IPS-18a (cell line): ENCODE results near the gene TSPAN1.

ENCODE experiments used
- H3K27ac ChIP-seq: one replicate; pipeline ENCODE4 v1.5.1; 2013; ENCODE audit warnings: low read length
- H3K27me3 ChIP-seq: one replicate; pipeline ENCODE4 v1.6.1; 2013; ENCODE audit warnings: mild to moderate bottlenecking, low read length; ENCODE audit not compliant: control insufficient read depth, insufficient read depth
- H3K36me3 ChIP-seq: one replicate; pipeline ENCODE4 v1.6.1; 2013; ENCODE audit warnings: low read depth, low read length; ENCODE audit not compliant: control insufficient read depth
- H3K4me1 ChIP-seq: one replicate; pipeline ENCODE4 v1.6.1; 2013; ENCODE audit warnings: low read depth, low read length; ENCODE audit not compliant: control insufficient read depth
- H3K4me3 ChIP-seq: one replicate; pipeline ENCODE4 v1.5.1; 2013; ENCODE audit warnings: low read length
- H3K9ac ChIP-seq: one replicate; pipeline ENCODE4 v1.6.1; 2013; ENCODE audit warnings: mild to moderate bottlenecking, low read length, moderate library complexity
- H3K9me3 ChIP-seq: one replicate; pipeline ENCODE4 v1.6.1; 2013; ENCODE audit warnings: low read depth, low read length; ENCODE audit not compliant: control insufficient read depth

The TSPAN1 gene

DNA sequence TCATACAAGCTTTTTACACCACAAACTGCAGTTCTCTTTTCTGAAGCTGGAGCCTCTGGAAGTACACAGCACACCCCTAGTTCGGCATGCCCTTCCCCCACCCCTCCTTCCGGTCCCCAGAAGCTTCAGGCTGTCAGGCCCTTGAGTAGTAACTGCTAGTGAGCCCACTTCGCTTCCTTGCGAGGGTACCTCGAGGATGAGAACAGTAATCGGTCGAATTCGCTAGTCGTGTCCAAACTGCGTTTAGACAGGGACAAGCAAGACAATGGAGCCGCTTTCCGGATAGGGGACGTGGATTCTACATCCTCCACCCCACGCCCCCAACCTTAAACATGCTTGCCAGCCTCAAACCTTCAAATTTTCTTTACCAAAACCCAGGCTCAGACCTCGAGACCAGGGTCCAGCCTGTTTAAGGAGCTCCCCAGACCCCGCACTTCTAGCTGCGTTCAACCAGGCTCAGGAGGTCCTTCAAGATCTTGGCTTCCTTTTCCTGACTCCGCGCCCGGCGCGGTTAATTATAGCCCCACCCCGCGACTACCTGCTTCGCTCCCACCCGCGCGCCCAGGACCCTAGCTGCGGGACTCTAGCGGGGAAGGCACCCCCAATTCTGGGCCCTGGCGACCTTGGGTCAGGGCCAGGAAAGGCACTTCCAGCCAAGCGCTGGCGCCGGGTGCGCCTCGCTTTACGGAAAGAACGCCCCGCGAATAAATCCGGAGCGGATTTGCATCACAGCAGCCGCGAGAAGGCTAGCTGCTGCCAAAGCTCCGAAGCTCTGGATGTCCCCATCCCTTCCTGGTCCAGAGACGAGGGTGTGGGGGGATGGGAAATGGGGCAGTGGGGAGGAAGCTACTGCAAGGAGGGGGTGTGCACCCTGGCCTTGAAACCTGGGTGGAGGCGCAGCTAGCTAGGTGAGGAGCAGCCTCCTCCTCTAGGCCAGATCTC is 8.1 kb upstream of the TSPAN1 start:
- Histone ChIP-seq H3K9me3 (no peaks in the 10 kb centered on the region), H3K4me1 (peaks cover 6% of the 10 kb centered on the region), H3K9ac (no peak overlapping the region), H3K36me3 (no peaks in the 10 kb centered on the region), H3K27ac (no peak overlapping the region), H3K4me3 (no peak overlapping the region), H3K27me3 (peaks cover 12% of the 10 kb centered on the region)

DNA sequence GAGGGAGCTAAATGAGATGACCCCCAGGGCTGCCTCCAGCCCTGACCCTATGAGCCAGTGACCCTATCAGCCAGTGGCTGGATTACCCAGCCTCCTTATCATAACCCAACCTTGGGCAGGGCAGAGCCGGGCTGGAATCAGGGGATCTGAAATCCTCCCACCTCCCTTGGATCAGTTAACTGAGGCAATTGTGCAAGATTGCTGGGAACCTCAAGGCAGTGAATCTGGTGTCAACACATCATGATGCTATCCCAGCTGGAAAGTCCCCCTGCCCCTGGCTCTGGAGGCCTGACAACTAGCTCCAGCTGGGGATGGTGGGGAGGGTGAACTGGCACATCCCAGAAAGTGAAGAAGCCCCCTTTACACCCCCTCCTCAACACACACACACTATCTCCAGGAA is 6.4 kb upstream of the TSPAN1 start:
- H3K27ac ChIP-seq, result no peak overlapping the region
- H3K27me3 ChIP-seq, result peaks cover 12% of the 10 kb centered on the region
- no peaks in the 10 kb centered on the region for H3K9me3 ChIP-seq
- peaks cover 11% of the 10 kb centered on the region for H3K4me1 ChIP-seq
- H3K4me3 ChIP-seq, result no peak overlapping the region
- H3K9ac ChIP-seq, result no peak overlapping the region
- H3K36me3 ChIP-seq, result no peaks in the 10 kb centered on the region

GRCh38 chr1:46169811-46170454 is 5.0 kb upstream of the TSPAN1 start:
- H3K9me3 ChIP-seq, result no peaks in the 10 kb centered on the region
- H3K4me3 ChIP-seq, result no peak overlapping the region
- peaks cover 12% of the 10 kb centered on the region for H3K27me3 ChIP-seq
- H3K27ac ChIP-seq, result no peak overlapping the region
- no peak overlapping the region for H3K9ac ChIP-seq
- H3K4me1 ChIP-seq, result peaks cover 23% of the 10 kb centered on the region
- no peaks in the 10 kb centered on the region for H3K36me3 ChIP-seq

GRCh38 chr1:46171351-46171750 is 3.5 kb upstream of the TSPAN1 start:
- no peaks in the 10 kb centered on the region for H3K36me3 ChIP-seq
- H3K4me1 ChIP-seq, result peaks cover 22% of the 10 kb centered on the region
- H3K27me3 ChIP-seq, result peaks cover 8% of the 10 kb centered on the region
- H3K27ac ChIP-seq, result no peak overlapping the region
- H3K4me3 ChIP-seq, result no peak overlapping the region
- no peak overlapping the region for H3K9ac ChIP-seq
- no peaks in the 10 kb centered on the region for H3K9me3 ChIP-seq

DNA sequence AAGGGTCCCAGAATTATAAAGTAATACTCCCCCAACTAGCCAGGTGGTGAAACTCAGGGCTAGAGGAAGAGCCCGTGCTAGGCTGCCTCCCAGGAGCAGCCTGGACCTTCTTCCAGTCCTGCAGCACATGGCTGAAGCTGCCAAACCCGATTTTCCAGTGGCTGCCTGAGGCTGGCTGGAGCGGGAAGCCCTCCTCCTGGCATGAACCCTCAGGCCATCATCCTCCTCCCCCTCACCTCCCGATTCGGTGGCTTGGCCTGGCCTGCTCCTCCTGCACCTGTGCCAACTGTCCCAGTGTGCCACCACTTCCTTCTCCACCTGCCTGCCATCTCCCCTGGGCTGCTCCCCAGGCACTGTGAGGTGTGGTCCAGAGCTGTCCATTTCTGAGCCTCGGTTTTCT is 3.0 kb upstream of the TSPAN1 start:
- H3K27ac ChIP-seq, result no peak overlapping the region
- H3K36me3 ChIP-seq, result no peaks in the 10 kb centered on the region
- peaks cover 3% of the 10 kb centered on the region for H3K27me3 ChIP-seq
- H3K9me3 ChIP-seq, result no peaks in the 10 kb centered on the region
- H3K9ac ChIP-seq, result no peak overlapping the region
- no peak overlapping the region for H3K4me3 ChIP-seq
- peaks cover 18% of the 10 kb centered on the region for H3K4me1 ChIP-seq

DNA sequence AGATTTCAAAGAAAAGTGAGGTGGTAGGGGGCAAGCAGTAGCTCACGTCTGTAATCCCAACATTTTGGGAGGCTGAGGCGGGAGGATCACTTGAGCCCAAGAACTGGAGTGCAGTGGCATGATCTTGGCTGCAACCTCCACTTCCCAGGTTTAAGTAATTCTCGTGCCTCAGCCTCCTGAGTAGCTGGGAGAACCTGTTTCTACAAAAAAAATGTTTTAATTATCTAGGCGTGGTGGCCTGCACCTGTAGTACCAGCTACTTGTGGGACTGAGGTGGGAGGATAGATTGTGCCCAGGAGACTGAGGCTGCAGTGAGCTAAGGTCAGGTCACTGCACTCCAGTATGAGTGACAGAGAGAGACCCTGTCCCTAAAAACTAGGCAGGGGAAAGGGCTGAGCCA is 2.6 kb upstream of the TSPAN1 start:
- Histone ChIP-seq H3K27ac (no peak overlapping the region), H3K4me1 (peaks cover 18% of the 10 kb centered on the region), H3K27me3 (no peaks in the 10 kb centered on the region), H3K9ac (no peak overlapping the region), H3K9me3 (no peaks in the 10 kb centered on the region), H3K36me3 (no peaks in the 10 kb centered on the region), H3K4me3 (no peak overlapping the region)

- no peaks in the 10 kb centered on the region for H3K27me3 ChIP-seq
- H3K36me3 ChIP-seq, result no peaks in the 10 kb centered on the region
- no peak overlapping the region for H3K27ac ChIP-seq
- no peak overlapping the region for H3K9ac ChIP-seq
- H3K4me3 ChIP-seq, result no peak overlapping the region
- no peaks in the 10 kb centered on the region for H3K9me3 ChIP-seq
- peaks cover 18% of the 10 kb centered on the region for H3K4me1 ChIP-seq
These were observed 1.5 kb upstream of the TSPAN1 start for GRCh38 chr1:46173361-46173856.

DNA sequence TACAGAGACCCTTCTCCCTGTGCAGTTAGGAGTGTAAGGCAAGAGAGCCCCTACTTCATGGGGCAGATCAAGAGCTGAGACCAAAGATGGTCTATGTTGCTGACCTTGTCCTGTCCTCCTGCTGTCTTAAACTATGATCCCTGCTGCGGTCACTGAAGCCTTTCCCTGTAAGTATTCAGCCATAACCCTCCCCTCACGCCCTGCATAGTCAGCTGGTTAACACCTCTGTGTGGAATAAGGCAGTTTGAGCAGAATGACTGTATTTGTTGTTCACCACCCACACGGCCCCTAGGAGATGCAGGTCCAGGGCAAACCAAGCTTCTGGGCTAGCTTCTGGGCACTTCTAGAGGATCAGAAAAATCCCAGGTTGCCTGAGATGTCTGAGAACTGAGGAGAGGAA is 356 bp downstream of the TSPAN1 start:
- no peaks in the 10 kb centered on the region for H3K9me3 ChIP-seq
- no peak overlapping the region for H3K9ac ChIP-seq
- H3K27me3 ChIP-seq, result no peaks in the 10 kb centered on the region
- H3K36me3 ChIP-seq, result no peaks in the 10 kb centered on the region
- H3K4me1 ChIP-seq, result peaks cover 21% of the 10 kb centered on the region
- H3K27ac ChIP-seq, result no peak overlapping the region
- H3K4me3 ChIP-seq, result no peak overlapping the region

GRCh38 chr1:46176211-46176865 is 1.5 kb downstream of the TSPAN1 start, which contains the start of gene P3R3URF:
TSS of gene P3R3URF (minus strand) at chr1:46176488. CDS start at chr1:46176471, 17 bp downstream.
- Histone ChIP-seq H3K9me3 (no peaks in the 10 kb centered on the region), H3K27ac (no peak within 1 kb of the TSS), H3K4me1 (peaks cover 21% of the 10 kb centered on the region), H3K27me3 (peaks cover 2% of the 10 kb centered on the region), H3K36me3 (no peaks in the 10 kb centered on the region), H3K4me3 (no peak within 1 kb of the TSS), H3K9ac (no peak within 1 kb of the TSS)

DNA sequence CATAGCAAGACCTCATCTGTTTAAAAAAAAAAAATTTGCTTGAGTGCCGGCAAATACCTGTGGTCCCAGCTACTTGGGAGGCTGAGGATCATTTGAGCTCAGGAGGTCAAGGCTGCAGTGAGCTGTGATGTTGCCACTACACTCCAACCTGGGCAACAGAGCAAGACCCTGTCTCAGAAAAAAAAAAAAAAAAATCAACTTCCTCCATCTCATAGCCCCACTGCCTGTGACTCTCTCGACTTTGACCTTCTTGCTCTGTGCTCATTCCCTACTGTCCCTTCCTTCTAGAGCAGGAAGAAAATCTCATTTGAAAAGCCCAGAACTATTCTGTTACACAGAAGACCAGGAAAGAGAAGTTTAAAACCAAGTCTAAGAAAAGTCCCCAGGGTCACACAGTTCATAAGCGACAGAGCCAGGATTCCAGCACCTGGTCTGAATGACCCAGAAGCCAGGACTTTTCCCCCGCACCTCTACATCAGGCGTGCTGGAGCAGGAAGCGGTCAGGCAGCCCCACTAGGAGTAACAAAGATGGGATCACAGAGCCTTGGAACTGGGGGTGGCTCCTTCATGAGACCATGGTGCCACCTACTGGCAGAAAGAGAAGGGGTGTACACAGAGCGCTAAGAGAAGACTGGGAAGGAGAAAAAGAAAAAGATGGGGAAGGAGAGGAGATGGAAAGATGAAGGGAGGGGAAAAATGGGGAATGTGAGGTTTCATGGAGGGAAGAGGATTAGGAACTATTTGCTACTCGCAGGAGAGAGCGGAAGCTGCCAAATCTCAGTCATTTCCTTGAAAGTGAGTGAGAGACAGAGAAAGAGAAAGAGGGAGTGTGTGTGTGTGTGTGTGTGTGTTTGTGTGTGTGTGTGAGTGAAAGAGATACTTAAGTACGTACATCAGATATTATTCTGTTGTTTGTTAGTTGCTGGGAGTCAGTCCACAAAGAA is 4.5 kb downstream of the TSPAN1 start:
- no peak overlapping the region for H3K4me3 ChIP-seq
- H3K27ac ChIP-seq, result no peak overlapping the region
- H3K9me3 ChIP-seq, result no peaks in the 10 kb centered on the region
- H3K36me3 ChIP-seq, result no peaks in the 10 kb centered on the region
- peaks cover 8% of the 10 kb centered on the region for H3K4me1 ChIP-seq
- H3K9ac ChIP-seq, result no peak overlapping the region
- peaks cover 8% of the 10 kb centered on the region for H3K27me3 ChIP-seq
